Activated CD4-positive, alpha-beta T cell treated with anti-CD3 and anti-CD28 coated beads, Interleukin-2, amount 50 U/mL, for 4 hours (primary cell): ENCODE data around the gene KRTAP4-16.
"Not testable (repeated sequence)": the region's sequence is repeated elsewhere in the genome, so short reads cannot be mapped to it uniquely, and the experiment has no call there.

Experiments
- DNase-seq, 2 experiments: peaks; one replicate each; pipeline ENCODE4 v3.0.0-alpha.2; 2020

KRTAP4-16 gene

GRCh38 chr17:41118721-41119120, 16.7 kb upstream of the KRTAP4-16 start:
- DNase-seq: no peak

GRCh38 chr17:41117846-41118386, 15.9 kb upstream of the KRTAP4-16 start, which contains the start of gene KRTAP4-11:
KRTAP4-11 (minus strand) TSS chr17:41118373; CDS start chr17:41118315, 58 bp downstream.
- DNase-seq: not testable (repeated sequence)

- no peak for DNase-seq
Observed at GRCh38 chr17:41116297-41116696, 14.3 kb upstream of the KRTAP4-16 start.

DNA sequence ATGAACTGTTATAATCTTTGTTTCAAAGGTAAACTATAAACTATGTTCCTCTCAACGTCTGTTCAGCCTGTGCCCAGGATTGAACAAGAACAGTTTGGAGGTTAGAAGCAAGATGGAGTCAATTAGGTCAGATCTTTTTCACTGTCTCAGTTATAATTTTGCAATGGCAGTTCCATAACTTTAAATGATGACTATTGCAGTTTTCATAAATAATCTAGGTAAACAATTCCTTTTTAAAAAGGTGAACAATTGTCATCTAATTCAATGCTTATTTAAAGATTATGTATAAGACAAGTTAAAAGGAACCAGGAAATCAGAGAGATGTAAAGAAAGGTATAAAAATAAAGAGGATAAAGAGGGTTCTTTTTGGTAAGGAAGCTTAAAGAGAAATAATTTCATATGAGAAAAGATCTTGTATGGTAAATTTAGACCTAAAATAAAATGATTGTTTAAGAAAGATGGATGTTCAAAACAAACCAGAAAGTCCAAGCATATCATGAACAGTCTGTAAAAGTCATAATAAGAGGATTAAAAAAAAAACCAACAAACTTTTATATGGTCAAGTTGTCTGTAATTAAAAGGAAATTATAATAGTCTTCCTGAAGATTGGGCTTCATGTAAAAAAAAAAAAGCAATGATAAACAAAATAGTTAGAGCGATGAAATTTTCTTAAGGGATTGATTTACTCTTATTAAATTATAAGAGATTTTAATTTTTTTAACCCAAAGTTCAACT, 9.3 kb upstream of the KRTAP4-16 start:
- DNase-seq: no peak

DNA sequence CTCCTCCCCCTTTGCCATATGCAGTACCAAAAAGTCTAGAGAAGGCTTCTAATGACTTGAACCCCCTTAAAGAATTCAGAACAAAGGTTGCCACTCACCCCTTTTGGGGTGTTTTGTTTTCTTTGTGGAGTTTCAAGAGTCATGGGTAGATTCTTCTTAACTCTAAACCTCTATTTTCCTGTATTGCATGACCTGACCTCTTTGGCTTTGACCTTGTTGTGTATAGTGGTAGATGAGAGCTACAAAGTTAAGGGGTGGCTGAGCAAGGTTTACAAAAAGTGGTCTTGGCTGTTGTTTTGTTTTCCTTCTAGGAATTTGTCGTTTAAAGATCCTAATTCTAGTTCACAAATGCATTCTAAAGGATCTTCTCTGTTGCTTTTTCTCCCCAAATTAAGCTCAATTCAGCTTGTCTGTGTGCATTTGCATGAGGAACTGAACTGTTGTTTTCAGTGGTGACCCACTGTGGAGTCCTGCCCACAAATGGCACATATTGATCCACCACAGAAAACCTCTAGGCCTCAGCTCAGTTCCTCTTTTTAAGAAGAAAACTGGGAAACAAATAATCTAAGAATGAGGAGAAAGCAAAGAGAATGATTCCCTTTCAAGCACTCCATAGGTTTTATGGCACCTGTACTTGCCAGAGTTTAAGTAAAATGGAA, 6.8 kb upstream of the KRTAP4-16 start:
- not testable (repeated sequence) for DNase-seq

DNA sequence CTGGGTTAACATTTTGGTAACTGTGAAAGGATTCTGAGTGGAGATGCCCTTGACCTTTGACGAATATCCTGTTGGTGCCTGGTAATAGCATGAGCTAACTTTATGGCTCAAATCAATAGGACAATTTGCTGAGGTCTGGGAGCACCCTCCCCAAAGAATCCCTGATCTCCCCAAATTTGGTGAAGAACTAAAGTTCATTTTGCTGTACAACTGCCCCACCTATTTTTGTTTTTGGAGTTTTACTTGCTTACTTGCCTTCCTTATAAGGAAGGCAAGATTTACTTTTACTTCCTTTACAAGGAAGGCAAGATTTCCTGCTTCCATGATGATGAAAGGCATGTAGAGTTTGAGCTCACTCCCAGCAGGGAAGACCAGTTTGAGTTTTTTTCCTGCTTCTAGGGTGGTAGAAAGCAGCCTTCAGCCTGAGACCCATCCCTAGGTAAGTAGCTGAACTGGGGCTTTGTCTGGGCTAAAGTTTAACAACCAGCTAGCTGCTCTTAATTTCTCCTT, 6.0 kb upstream of the KRTAP4-16 start:
- DNase-seq: no peak

- DNase-seq: not testable (repeated sequence)
Observed at GRCh38 chr17:41105347-41105746, 3.3 kb upstream of the KRTAP4-16 start, which contains the start of gene KRTAP4-9. KRTAP4-9 (plus strand) TSS chr17:41105389; CDS start chr17:41105389, 0 bp downstream.

DNA sequence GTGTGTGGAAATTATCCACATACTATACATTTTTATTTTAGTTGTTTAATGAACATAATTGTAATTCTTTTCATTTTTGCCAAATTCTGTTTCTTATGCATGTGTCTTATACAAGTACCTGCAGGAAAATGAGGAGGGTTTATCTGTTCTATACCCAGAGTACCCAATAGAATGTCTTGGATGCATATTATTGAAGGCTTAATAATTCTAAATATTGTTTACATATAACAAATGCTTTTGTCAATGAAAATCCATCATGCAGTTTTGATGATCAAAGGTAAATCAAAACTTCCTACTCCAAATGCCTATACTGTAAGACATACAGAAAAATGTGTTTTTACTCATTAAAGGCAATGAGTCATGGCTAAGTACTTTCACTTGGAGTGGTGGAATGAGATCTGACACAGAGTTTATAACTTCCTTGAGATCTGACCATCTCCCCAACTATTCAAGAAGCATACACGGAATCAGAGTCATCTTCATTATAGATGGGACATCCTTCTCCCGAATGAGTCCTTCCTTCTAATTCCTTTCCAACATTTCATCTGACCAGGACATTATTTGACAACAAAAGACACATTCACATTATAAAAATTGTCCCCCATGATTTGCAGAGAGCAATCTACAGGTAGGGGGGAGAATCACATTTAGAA, 2.5 kb upstream of the KRTAP4-16 start:
- DNase-seq: not testable (repeated sequence)

- no peak for DNase-seq
Observed at GRCh38 chr17:41103896-41104295, 1.9 kb upstream of the KRTAP4-16 start.

DNA sequence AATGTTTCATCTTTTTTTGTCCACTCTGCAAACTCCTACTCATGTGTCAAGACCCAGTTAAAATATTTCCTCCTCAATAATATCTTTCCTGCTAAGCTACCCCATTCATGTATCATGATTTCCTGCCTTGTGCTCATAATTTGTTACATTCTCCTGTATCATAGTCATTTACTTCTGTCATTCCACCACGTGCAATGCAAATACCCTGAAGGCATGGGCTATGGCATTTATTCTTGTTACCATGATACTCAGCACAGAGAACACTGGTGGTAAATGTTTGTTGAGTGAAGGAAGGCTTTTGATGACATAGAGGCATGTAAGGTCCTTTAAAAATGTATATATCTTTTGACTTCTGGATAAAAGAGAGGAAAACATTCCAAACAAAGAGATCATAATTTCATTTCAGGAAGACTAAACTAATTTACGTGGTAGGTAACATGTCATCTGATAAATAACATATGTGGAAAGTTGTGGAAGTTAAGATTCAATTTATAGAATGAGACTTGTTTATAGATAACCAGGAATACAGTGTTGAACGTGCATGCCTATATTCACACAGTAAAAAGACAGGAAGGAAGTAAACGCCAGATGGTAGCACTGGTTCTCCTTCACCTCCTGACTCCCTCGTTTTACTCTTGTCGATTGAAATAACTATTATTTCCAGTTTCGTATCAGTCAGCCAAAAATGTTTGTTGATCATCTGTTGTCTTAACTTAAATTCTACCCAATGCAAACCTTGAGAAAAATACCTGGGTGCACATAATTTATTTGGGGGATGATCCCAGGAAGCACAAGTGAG, 2.1 kb downstream of the KRTAP4-16 start:
- not testable (repeated sequence) for DNase-seq

DNA sequence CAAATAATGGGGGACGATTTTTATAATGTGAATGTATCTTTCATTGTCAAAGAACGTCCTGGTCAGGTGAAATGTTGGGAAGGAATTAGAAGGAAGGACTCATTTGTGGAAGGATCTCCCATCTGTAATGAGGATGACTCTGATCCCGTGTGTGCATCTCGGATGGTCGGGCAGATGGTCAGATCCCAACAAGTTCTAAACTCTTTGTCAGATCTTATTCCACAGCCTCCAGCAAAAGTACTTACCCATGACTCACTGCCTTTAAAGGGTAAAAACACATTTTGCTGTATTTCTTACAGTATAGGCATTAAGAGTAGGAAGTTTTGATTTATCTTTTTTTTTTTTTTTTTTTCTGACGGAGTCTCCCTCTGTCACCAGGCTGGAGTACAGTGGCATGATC, 3.5 kb downstream of the KRTAP4-16 start:
- no peak for DNase-seq

DNA sequence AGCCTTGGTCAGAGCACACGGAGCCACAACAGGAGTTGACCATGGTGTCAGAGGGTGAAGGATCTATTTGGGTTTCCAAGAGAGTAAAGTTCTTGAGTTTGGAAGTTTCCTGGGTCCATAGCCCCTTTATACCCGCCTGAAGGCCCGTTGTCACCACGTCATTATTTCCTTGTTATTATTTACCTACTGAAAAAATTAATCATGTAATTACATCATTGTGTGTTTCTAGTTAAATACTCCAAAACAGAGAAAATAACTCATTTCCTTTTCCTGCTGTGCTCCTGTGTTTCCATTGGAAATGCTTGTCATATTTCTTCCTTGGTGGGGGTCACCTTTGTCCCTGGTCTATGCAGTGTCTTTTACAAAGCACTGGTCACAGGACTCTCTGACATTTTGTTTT, 4.0 kb downstream of the KRTAP4-16 start, which contains the start of gene KRTAP4-8:
KRTAP4-8 (minus strand) TSS at position 101 of the 400 bp plus-strand sequence; CDS start at position 43, 58 bp downstream.
- no peak for DNase-seq

GRCh38 chr17:41096055-41096454, 6.0 kb downstream of the KRTAP4-16 start:
- DNase-seq: no peak

DNA sequence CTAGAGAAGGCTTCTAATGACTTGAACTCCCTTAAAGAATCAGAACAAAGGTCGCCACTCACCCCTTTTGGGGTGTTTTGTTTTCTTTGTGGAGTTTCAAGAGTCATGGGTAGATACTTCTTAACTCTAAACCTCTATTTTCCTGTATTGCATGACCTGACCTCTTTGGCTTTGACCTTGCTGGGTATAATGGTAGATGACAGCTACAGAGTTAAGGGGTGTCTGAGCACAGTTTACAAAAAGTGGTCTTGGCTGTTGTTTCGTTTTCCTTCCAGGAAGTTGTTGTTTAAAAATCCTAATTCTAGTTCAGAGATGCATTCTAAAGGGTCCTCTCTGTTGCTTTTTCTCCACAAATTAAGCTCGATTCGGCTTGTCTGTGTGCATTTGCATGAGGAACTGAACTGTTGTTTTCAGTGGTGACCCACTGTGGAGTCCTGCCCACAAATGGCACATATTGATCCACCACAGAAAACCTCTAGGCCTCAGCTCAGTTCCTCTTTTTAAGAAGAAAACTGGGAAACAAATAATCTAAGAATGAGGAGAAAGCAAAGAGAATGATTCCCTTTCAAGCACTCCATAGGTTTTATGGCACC, 13.2 kb downstream of the KRTAP4-16 start:
- not testable (repeated sequence) for DNase-seq

DNA sequence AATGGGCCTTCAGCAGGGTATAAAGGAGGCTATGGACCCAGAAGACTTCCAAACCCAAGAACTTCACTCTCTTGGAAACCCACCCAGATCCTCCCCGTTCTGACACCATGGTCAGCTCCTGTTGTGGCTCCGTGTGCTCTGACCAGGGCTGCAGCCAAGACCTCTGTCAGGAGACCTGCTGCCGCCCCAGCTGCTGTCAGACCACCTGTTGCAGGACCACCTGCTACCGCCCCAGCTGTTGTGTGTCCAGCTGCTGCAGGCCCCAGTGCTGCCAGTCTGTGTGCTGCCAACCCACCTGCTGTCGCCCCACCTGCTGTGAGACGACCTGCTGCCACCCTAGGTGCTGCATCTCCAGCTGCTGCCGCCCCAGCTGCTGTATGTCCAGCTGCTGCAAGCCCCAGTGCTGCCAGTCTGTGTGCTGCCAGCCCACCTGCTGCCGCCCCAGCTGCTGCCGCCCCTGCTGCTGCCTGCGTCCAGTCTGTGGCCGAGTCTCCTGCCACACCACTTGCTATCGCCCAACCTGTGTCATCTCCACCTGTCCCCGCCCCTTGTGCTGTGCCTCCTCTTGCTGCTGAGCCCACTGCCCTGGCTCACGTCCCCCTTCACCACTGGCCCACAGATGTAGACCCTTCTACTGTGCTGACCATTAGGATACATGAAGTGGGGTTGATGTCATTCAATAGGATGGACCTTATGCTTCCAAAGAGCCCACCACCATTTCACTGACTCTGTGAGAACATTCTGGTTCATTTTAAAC, 17.7 kb downstream of the KRTAP4-16 start, which contains the start of gene KRTAP4-7:
KRTAP4-7 (plus strand) TSS at position 51 of the 757 bp plus-strand sequence; CDS start at position 108, 57 bp downstream.
- DNase-seq: not testable (repeated sequence)

DNA sequence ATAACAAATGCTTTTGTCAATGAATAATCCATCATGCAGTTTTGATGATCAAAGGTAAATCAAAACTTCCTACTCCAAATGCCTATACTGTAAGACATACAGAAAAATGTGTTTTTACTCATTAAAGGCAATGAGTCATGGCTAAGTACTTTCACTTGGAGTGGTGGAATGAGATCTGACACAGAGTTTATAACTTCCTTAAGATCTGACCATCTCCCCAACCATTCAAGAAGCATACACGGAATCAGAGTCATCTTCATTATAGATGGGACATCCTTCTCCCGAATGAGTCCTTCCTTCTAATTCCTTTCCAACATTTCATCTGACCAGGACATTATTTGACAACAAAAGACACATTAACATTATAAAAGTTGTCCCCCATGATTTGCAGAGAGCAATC, 18.6 kb downstream of the KRTAP4-16 start:
- DNase-seq: not testable (repeated sequence)

GRCh38 chr17:41082626-41083025, 19.4 kb downstream of the KRTAP4-16 start:
- DNase-seq: no peak

- no peak for DNase-seq
Observed at GRCh38 chr17:41076788-41077187, 25.2 kb downstream of the KRTAP4-16 start.

DNA sequence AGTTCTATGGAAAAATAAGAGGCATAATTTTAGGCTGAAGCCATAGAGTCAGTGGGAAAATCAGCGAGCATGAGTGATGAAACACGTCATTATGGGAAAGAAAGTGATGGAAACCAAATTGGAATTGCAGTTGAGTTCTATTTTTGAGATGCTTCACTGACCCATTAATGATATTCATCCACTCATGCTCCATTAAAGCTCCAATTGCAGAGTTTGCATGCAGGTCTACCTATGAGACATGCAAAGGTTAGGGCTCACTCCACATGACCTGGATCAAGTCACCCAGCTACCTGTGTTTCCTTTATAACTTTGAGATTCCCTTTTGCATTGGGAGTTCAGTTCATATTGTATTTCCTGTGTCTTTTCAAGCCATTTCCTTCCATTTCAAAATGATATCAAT, 28.3 kb downstream of the KRTAP4-16 start:
- DNase-seq: no peak

DNA sequence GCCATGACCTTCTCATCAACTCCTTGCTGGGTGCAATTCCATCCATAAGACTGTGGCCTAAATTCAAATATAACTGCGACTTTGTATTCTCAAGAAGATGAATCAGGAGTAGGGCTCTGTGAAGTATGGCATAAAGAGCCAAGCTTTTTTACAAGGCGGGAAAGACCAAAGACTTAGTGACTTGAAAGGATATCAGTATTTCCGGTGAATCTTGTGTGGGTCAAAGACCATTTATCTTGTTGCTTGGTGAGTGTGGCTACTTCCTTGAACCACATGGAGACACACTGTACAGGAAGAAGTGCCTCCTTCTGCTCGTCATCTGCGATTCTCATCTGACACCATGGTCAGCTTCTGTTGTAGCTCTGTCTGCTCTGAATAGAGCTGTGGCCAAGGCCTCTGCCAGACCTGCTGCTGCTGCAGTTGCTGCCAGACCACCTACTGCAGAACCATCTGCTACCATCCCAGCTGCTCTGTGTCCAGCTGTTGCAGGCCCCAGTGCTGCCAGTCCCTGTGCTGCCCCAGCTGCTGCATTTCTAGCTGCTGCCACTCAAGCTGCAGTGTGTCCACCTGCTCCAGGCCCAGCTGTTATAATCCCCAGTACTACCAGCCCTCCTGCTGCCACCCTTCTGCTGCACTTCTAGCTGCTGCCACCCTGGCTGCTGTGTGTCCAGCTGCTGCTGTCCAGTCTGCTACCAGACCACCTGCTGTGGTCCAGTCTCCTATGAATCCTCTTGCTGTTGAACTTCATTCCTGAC, 30.2 kb downstream of the KRTAP4-16 start:
- DNase-seq: no peak
